A549 treated with dexamethasone at 1 μM for 4 hours (cell line): ENCODE data around the gene SEMA6A. TPM values are rescaled to one million over a fixed set of nuclear protein-coding genes. Genes with fewer than 3 reads are reported as not detected.

ENCODE experiments used
- total RNA-seq: library from RNA; stranded (reverse); fragments of 200-300 nt; extraction: Qiagen RNA extraction; gene quantifications from 5 replicates; pipeline ENCODE4 v1.2.3, GENCODE V29; 2022

The SEMA6A gene
- total RNA-seq = 0.15 to 0.46 TPM (median 0.18 TPM) in 5 replicates

GRCh38 chr5:116574367-116575325 is at the start of gene SEMA6A:
SEMA6A (minus strand) TSS chr5:116574823; CDS start chr5:116504944, 69,879 bp downstream.

